Mesodermal cell (in vitro differentiated cells): ENCODE data around the gene PCDHB1.

Experiments
- H3K27ac ChIP-seq: 2 replicates; pipeline ENCODE4 v1.7.0; 2013; ENCODE audit warnings: mild to moderate bottlenecking, low read depth, low read length, moderate library complexity; ENCODE audit not compliant: severe bottlenecking
- H3K36me3 ChIP-seq: 2 replicates; pipeline ENCODE4 v1.7.1; 2013; ENCODE audit warnings: mild to moderate bottlenecking, low read length, moderate library complexity; ENCODE audit not compliant: control insufficient read depth, insufficient read depth
- H3K4me1 ChIP-seq: one replicate; pipeline ENCODE4 v1.7.1; 2013; ENCODE audit warnings: mild to moderate bottlenecking, low read length; ENCODE audit not compliant: insufficient read depth, control insufficient read depth, poor library complexity, severe bottlenecking
- H3K4me3 ChIP-seq: 2 replicates; pipeline ENCODE4 v1.7.0; 2013; ENCODE audit warnings: low read length, control low read depth, mild to moderate bottlenecking; ENCODE audit not compliant: insufficient read depth, poor library complexity, severe bottlenecking; ENCODE audit errors: extremely low read depth
- H3K9me3 ChIP-seq: 2 replicates; pipeline ENCODE4 v1.7.1; 2013; ENCODE audit warnings: mild to moderate bottlenecking, low read length, moderate library complexity; ENCODE audit not compliant: control insufficient read depth
- WGBS, 2 experiments: methylation state at CpG; one replicate each; pipeline ENCODE4 v1.1.5; 2013; ENCODE audit warnings: missing lambda C conversion rate in 2 of 2; ENCODE audit not compliant: insufficient coverage in 2 of 2; 5-methylcytosine and 5-hydroxymethylcytosine counted together

PCDHB1 gene

GRCh38 chr5:141022384-141022783 is 28.8 kb upstream of the PCDHB1 start:
- Histone ChIP-seq H3K36me3 (no peaks in the 10 kb centered on the region), H3K27ac (no peak overlapping the region), H3K4me3 (no peak overlapping the region), H3K4me1 (no peaks in the 10 kb centered on the region), H3K9me3 (no peaks in the 10 kb centered on the region)
- no CpG with 5 or more reads among the region's 1 CpG for WGBS, 2 experiments

GRCh38 chr5:141031006-141031405 is 20.2 kb upstream of the PCDHB1 start:
- Histone ChIP-seq H3K4me1 (no peaks in the 10 kb centered on the region), H3K27ac (no peak overlapping the region), H3K9me3 (no peaks in the 10 kb centered on the region), H3K36me3 (no peaks in the 10 kb centered on the region), H3K4me3 (no peak overlapping the region)
- WGBS, 2 experiments, result 74 to 91% methylated on average over 5 to 10 of the region's 15 CpGs

GRCh38 chr5:141032626-141033025 is 18.5 kb upstream of the PCDHB1 start:
- Histone ChIP-seq H3K27ac (no peak overlapping the region), H3K36me3 (no peaks in the 10 kb centered on the region), H3K9me3 (no peaks in the 10 kb centered on the region), H3K4me3 (no peak overlapping the region), H3K4me1 (no peaks in the 10 kb centered on the region)
- no CpG with 5 or more reads among the region's 1 CpG for WGBS, 2 experiments

GRCh38 chr5:141039061-141039460 is 12.1 kb upstream of the PCDHB1 start:
- Histone ChIP-seq H3K9me3 (no peaks in the 10 kb centered on the region), H3K4me3 (no peak overlapping the region), H3K36me3 (no peaks in the 10 kb centered on the region), H3K4me1 (peaks cover 3% of the 10 kb centered on the region), H3K27ac (no peak overlapping the region)

- peak overlapping the region; percentile 60 for H3K4me3 ChIP-seq
- 89 to 92% methylated on average over 1 of the region's 3 CpGs for WGBS, 2 experiments
- H3K36me3 ChIP-seq, result no peaks in the 10 kb centered on the region
- no peaks in the 10 kb centered on the region for H3K9me3 ChIP-seq
- peaks cover 3% of the 10 kb centered on the region for H3K4me1 ChIP-seq
- H3K27ac ChIP-seq, result peak overlapping the region; percentile 95
Measured at GRCh38 chr5:141039517-141039916, 11.7 kb upstream of the PCDHB1 start.

GRCh38 chr5:141040093-141040770 is 10.9 kb upstream of the PCDHB1 start:
- H3K36me3 ChIP-seq, result no peaks in the 10 kb centered on the region
- peak overlapping the region; percentile 60 for H3K4me3 ChIP-seq
- 0 to 4% methylated on average over 16 to 18 of the region's 24 CpGs for WGBS, 2 experiments
- peak overlapping the region; percentile 95 for H3K27ac ChIP-seq
- H3K9me3 ChIP-seq, result no peaks in the 10 kb centered on the region
- H3K4me1 ChIP-seq, result peaks cover 3% of the 10 kb centered on the region

GRCh38 chr5:141040771-141041426 is 10.3 kb upstream of the PCDHB1 start:
- peak overlapping the region; percentile 95 for H3K27ac ChIP-seq
- H3K4me3 ChIP-seq, result peak overlapping the region; percentile 60
- H3K36me3 ChIP-seq, result no peaks in the 10 kb centered on the region
- WGBS, 2 experiments, result 0% methylated on average over 20 to 21 of the region's 25 CpGs
- peaks cover 3% of the 10 kb centered on the region for H3K4me1 ChIP-seq
- no peaks in the 10 kb centered on the region for H3K9me3 ChIP-seq

- 71% methylated on average over 1 of the region's 4 CpGs; no CpG with 5 or more reads in 1 of the 2 experiments for WGBS, 2 experiments
- H3K27ac ChIP-seq, result no peak overlapping the region
- H3K4me3 ChIP-seq, result no peak overlapping the region
- no peaks in the 10 kb centered on the region for H3K36me3 ChIP-seq
- H3K9me3 ChIP-seq, result no peaks in the 10 kb centered on the region
- peaks cover 3% of the 10 kb centered on the region for H3K4me1 ChIP-seq
Measured at GRCh38 chr5:141041427-141041785, 9.8 kb upstream of the PCDHB1 start.

- H3K4me3 ChIP-seq, result no peak overlapping the region
- H3K9me3 ChIP-seq, result no peaks in the 10 kb centered on the region
- H3K4me1 ChIP-seq, result peaks cover 3% of the 10 kb centered on the region
- no peak overlapping the region for H3K27ac ChIP-seq
- WGBS, 2 experiments, result 83% methylated on average over 1 of the region's 1 CpG; no CpG with 5 or more reads in 1 of the 2 experiments
- H3K36me3 ChIP-seq, result no peaks in the 10 kb centered on the region
Measured at GRCh38 chr5:141042555-141042954, 8.6 kb upstream of the PCDHB1 start.

GRCh38 chr5:141051521-141051866 is 320 bp downstream of the PCDHB1 start:
- no peaks in the 10 kb centered on the region for H3K36me3 ChIP-seq
- no peak overlapping the region for H3K27ac ChIP-seq
- H3K4me3 ChIP-seq, result peak overlapping the region; percentile 44
- H3K9me3 ChIP-seq, result peaks cover 3% of the 10 kb centered on the region
- WGBS, 2 experiments, result 8 to 14% methylated on average over 15 to 19 of the region's 19 CpGs
- peaks cover 6% of the 10 kb centered on the region for H3K4me1 ChIP-seq

- Histone ChIP-seq H3K4me1 (no peaks in the 10 kb centered on the region), H3K36me3 (no peaks in the 10 kb centered on the region), H3K4me3 (no peak overlapping the region), H3K9me3 (no peaks in the 10 kb centered on the region), H3K27ac (no peak overlapping the region)
- WGBS, 2 experiments, result 89 to 94% methylated on average over 14 to 17 of the region's 17 CpGs
Measured at GRCh38 chr5:141077826-141078225, 26.7 kb downstream of the PCDHB1 start.
